ENCODE results near the gene PHACTR2.

PHACTR2 gene

GRCh38 chr6:143739341-143739851 is 61.6 kb downstream of the PHACTR2 start:
- Histone ChIP-seq H3K4me3 (no peak overlapping the region), H3K4me2 (no peak overlapping the region), H3K9me3 (no peaks in the 10 kb centered on the region), H3K9ac (no peak overlapping the region), H4K20me1 (no peaks in the 10 kb centered on the region), H3K4me1 (no peaks in the 10 kb centered on the region), H3K27me3 (no peaks in the 10 kb centered on the region), H3K36me3 (no peaks in the 10 kb centered on the region), H3K27ac (no peak overlapping the region)
- TF ChIP-seq Cebpa-rat (IDR thresholded peaks at IDR 0.05) = no peak

- Histone ChIP-seq H3K9me3 (no peaks in the 10 kb centered on the region), H3K36me3 (no peaks in the 10 kb centered on the region), H3K9ac (no peak overlapping the region), H4K20me1 (no peaks in the 10 kb centered on the region), H3K27ac (no peak overlapping the region), H3K4me1 (no peaks in the 10 kb centered on the region), H3K4me3 (no peak overlapping the region), H3K27me3 (no peaks in the 10 kb centered on the region), H3K4me2 (no peak overlapping the region)
- no peak for TF ChIP-seq Cebpa-rat (IDR thresholded peaks at IDR 0.05)
These were observed 62.4 kb downstream of the PHACTR2 start for GRCh38 chr6:143740213-143740612.

- Histone ChIP-seq H3K27me3 (no peaks in the 10 kb centered on the region), H3K27ac (no peak overlapping the region), H3K4me2 (no peak overlapping the region), H4K20me1 (no peaks in the 10 kb centered on the region), H3K9ac (no peak overlapping the region), H3K36me3 (no peaks in the 10 kb centered on the region), H3K4me1 (no peaks in the 10 kb centered on the region), H3K4me3 (no peak overlapping the region), H3K9me3 (no peaks in the 10 kb centered on the region)
- TF ChIP-seq Cebpa-rat (IDR thresholded peaks at IDR 0.05) = no peak
These were observed 63.7 kb downstream of the PHACTR2 start for GRCh38 chr6:143741480-143741879.

- Histone ChIP-seq H3K4me2 (no peak overlapping the region), H4K20me1 (no peaks in the 10 kb centered on the region), H3K4me1 (no peaks in the 10 kb centered on the region), H3K27me3 (no peaks in the 10 kb centered on the region), H3K4me3 (no peak overlapping the region), H3K9ac (no peak overlapping the region), H3K9me3 (no peaks in the 10 kb centered on the region), H3K36me3 (no peaks in the 10 kb centered on the region), H3K27ac (no peak overlapping the region)
- no peak for TF ChIP-seq Cebpa-rat (IDR thresholded peaks at IDR 0.05)
These were observed 64.5 kb downstream of the PHACTR2 start for GRCh38 chr6:143742070-143742954.

- H3K27ac ChIP-seq = no peak overlapping the region
- H3K4me3 ChIP-seq = no peak overlapping the region
- H4K20me1 ChIP-seq = no peaks in the 10 kb centered on the region
- TF ChIP-seq Cebpa-rat (IDR thresholded peaks at IDR 0.05) = no peak
- H3K4me1 ChIP-seq = no peaks in the 10 kb centered on the region
- no peaks in the 10 kb centered on the region for H3K36me3 ChIP-seq
- H3K4me2 ChIP-seq = no peak overlapping the region
- no peak overlapping the region for H3K9ac ChIP-seq
- no peaks in the 10 kb centered on the region for H3K27me3 ChIP-seq
- H3K9me3 ChIP-seq = no peaks in the 10 kb centered on the region
These were observed 65.1 kb downstream of the PHACTR2 start for GRCh38 chr6:143742955-143743255.

GRCh38 chr6:143743301-143744166 is 65.8 kb downstream of the PHACTR2 start:
- Histone ChIP-seq H3K36me3 (no peaks in the 10 kb centered on the region), H3K4me3 (no peak overlapping the region), H3K27ac (no peak overlapping the region), H4K20me1 (no peaks in the 10 kb centered on the region), H3K27me3 (no peaks in the 10 kb centered on the region), H3K4me1 (no peaks in the 10 kb centered on the region), H3K9me3 (no peaks in the 10 kb centered on the region), H3K9ac (no peak overlapping the region), H3K4me2 (no peak overlapping the region)
- no peak for TF ChIP-seq Cebpa-rat (IDR thresholded peaks at IDR 0.05)

GRCh38 chr6:143744551-143745165 is 66.9 kb downstream of the PHACTR2 start:
- no peak overlapping the region for H3K9ac ChIP-seq
- no peaks in the 10 kb centered on the region for H3K4me1 ChIP-seq
- H3K4me2 ChIP-seq = no peak overlapping the region
- no peak overlapping the region for H3K27ac ChIP-seq
- H3K4me3 ChIP-seq = no peak overlapping the region
- no peaks in the 10 kb centered on the region for H3K27me3 ChIP-seq
- H3K9me3 ChIP-seq = no peaks in the 10 kb centered on the region
- no peaks in the 10 kb centered on the region for H3K36me3 ChIP-seq
- TF ChIP-seq Cebpa-rat (IDR thresholded peaks at IDR 0.05) = no peak
- H4K20me1 ChIP-seq = no peaks in the 10 kb centered on the region

GRCh38 chr6:143745166-143746133 is 67.7 kb downstream of the PHACTR2 start:
- H3K9me3 ChIP-seq = no peaks in the 10 kb centered on the region
- H3K9ac ChIP-seq = no peak overlapping the region
- no peak overlapping the region for H3K27ac ChIP-seq
- H3K27me3 ChIP-seq = no peaks in the 10 kb centered on the region
- no peaks in the 10 kb centered on the region for H3K4me1 ChIP-seq
- H4K20me1 ChIP-seq = no peaks in the 10 kb centered on the region
- no peaks in the 10 kb centered on the region for H3K36me3 ChIP-seq
- H3K4me3 ChIP-seq = no peak overlapping the region
- TF ChIP-seq Cebpa-rat (IDR thresholded peaks at IDR 0.05) = no peak
- no peak overlapping the region for H3K4me2 ChIP-seq

Data from BLaER1 (cell line).